ENCODE measurements around the gene RNF212B.
A peak's percentile ranks its signal among the peaks of the same experiment; 100 is the strongest.
"Not testable (repeated sequence)": the region's sequence is repeated elsewhere in the genome, so short reads cannot be mapped to it uniquely, and the experiment has no call there.

RNF212B gene

GRCh38 chr14:23237772-23238594, at the start of gene RNF212B:
RNF212B (plus strand) TSS chr14:23237936; CDS start chr14:23240346, 2,410 bp downstream.
- DNase-seq = no peak

GRCh38 chr14:23193432-23193831, 44.3 kb upstream of the RNF212B start:
- no peak for DNase-seq

- DNase-seq = no peak
These were observed 42.1 kb upstream of the RNF212B start for GRCh38 chr14:23195552-23196101.

- not testable (repeated sequence) for DNase-seq
These were observed 41.2 kb upstream of the RNF212B start for GRCh38 chr14:23196487-23196886.

GRCh38 chr14:23199141-23199540, 38.6 kb upstream of the RNF212B start:
- not testable (repeated sequence) for DNase-seq

GRCh38 chr14:23202001-23202400, 35.7 kb upstream of the RNF212B start:
- DNase-seq = no peak

GRCh38 chr14:23206422-23207145, 31.2 kb upstream of the RNF212B start:
- DNase-seq = no peak

GRCh38 chr14:23207146-23207540, 30.6 kb upstream of the RNF212B start:
- DNase-seq = no peak

GRCh38 chr14:23208324-23208723, 29.4 kb upstream of the RNF212B start:
- no peak for DNase-seq

- no peak for DNase-seq
These were observed 27.9 kb upstream of the RNF212B start for GRCh38 chr14:23209651-23210423.

- DNase-seq = no peak
These were observed 22.3 kb upstream of the RNF212B start for GRCh38 chr14:23215421-23215820.

- no peak for DNase-seq
These were observed 20.4 kb upstream of the RNF212B start for GRCh38 chr14:23217032-23218020.

GRCh38 chr14:23219075-23219474, 18.7 kb upstream of the RNF212B start:
- DNase-seq = no peak

- not testable (repeated sequence) for DNase-seq
These were observed 12.8 kb upstream of the RNF212B start for GRCh38 chr14:23224958-23225357.

GRCh38 chr14:23227566-23227965, 10.2 kb upstream of the RNF212B start:
- no peak for DNase-seq

GRCh38 chr14:23228812-23229211, 8.9 kb upstream of the RNF212B start:
- peak; percentile 78 for DNase-seq

- not testable (repeated sequence) for DNase-seq
These were observed 5.4 kb upstream of the RNF212B start for GRCh38 chr14:23232241-23232808.

GRCh38 chr14:23240661-23241060, 2.9 kb downstream of the RNF212B start:
- no peak for DNase-seq

- not testable (repeated sequence) for DNase-seq
These were observed 3.5 kb downstream of the RNF212B start for GRCh38 chr14:23241061-23241715.

GRCh38 chr14:23242076-23242475, 4.3 kb downstream of the RNF212B start:
- DNase-seq = no peak

- no peak for DNase-seq
These were observed 5.3 kb downstream of the RNF212B start for GRCh38 chr14:23243066-23243465.
